Cortex of kidney (tissue), 1 donor: Measurements from ENCODE around the gene SMAD3.

ENCODE experiments used
- DNase-seq: peaks from one replicate; lab custom pipeline; 2025; lab: John Stamatoyannopoulos, UW

SMAD3 gene

GRCh38 chr15:67199881-67200763 is 134.7 kb downstream of the SMAD3 start:
- DNase-seq: no peak

GRCh38 chr15:67201136-67201535 is 135.7 kb downstream of the SMAD3 start:
- DNase-seq: no peak

DNA sequence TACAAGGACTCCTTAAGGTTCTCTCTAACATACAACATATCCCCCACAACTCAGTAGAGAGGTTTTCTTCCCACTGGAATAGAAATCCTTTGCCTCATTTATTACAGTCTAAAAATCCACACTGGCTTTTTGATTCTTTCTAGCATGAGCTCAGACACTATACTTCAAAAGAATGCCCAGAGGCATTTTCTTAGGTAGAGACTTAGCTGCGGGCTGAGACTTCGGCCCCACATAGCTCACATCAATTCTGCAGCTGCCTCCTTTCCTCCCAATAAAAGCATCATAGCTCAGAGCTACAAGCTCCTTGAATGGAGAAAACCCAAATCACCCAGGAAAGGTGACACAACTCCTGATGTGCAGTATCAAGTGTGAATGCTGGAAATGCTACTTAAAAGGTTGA is 136.7 kb downstream of the SMAD3 start:
- no peak for DNase-seq

GRCh38 chr15:67202991-67203390 is 137.6 kb downstream of the SMAD3 start:
- no peak for DNase-seq

GRCh38 chr15:67207555-67208207 is 142.3 kb downstream of the SMAD3 start:
- no peak for DNase-seq

GRCh38 chr15:67208396-67208795 is 143.0 kb downstream of the SMAD3 start:
- DNase-seq: no peak

GRCh38 chr15:67210555-67211168 is 145.3 kb downstream of the SMAD3 start:
- DNase-seq: no peak

DNA sequence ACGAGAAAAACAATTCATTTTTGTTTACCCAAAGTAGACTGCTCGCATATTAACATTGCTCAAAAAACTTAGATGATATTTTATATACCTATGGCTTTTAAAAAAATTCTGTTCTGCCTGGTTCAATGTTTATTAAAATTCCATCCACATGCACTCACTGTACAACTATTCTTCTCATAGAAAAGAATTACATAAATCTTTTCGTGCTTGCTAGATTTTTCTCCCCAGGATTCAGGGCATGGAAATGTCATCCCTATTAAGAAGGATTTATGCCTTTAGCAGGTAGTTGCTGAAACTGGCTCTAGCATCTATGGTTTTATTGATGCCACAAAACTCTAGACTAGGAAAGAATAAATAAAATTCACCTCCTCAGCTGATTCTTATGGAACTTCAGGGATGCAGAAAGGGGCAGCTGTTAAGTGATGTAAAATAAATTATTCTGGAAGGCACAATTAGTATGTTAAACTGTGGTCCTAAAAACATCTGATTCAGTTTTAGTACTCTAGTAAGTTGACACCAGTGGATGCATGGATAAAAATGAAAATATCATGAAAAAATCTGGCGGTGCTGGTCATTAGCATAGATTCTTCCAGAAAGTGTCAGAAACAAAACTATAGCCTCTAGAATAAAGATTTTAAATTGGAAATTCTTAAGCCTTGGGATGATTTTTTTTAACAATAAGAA is 147.4 kb downstream of the SMAD3 start:
- DNase-seq: no peak

DNA sequence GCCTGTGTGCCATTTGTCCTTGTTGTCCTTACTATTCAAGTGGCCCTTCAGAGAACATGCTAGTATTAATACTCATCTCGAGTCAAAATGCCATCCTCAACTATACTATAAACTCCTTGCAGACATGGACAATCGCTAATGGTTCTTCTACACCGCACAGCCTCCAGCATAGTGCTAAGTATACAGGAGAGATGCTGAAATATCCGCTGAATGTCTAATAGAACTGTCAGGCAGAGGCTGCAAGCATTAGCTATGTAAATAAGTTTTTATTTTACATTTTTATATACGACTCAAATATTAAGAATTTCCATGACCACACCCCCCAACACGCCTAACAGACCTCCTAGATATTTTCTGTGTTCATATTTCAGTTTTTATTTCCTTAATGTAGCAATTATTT is 149.7 kb downstream of the SMAD3 start:
- DNase-seq: no peak

- no peak for DNase-seq
Measured at GRCh38 chr15:67216859-67217258, 151.5 kb downstream of the SMAD3 start.

DNA sequence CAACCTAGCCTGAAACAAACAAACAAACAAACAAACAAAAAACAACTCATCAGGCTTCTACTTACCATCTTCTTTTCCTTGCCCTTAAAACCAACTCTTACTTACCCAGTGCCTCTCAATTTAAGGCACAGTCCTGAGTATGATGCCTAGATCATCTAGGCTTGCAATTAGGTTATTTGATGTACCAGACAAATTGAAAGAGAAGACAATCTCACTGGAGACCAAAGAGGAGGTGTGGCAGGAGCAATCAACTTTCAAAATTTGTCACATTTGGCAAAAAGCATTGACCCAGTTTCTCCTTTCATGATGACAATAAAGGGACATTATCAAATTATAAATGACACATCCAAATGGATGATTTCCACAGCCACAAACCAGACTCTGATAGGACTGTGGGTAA is 153.0 kb downstream of the SMAD3 start:
- DNase-seq: no peak

GRCh38 chr15:67219288-67219687 is 153.9 kb downstream of the SMAD3 start:
- DNase-seq: no peak

GRCh38 chr15:67224889-67225288 is 159.5 kb downstream of the SMAD3 start:
- DNase-seq: no peak

DNA sequence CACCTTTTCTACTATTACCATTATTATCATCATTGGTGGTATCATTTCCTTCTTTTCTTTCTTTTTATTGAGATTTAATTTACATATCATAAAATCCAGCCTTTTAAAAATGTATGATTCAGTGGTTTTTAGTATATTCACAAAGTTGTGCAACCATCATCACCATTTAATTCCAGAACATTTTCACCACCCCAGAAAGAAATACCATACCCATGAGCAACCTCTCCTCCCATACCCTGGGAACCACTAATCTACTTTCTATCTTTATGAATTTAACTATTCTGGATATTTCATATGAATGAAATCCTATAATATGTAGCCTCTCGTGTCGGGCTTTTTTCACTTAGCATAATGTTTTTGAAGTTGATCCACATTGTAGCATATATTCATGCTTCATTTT is 159.9 kb downstream of the SMAD3 start:
- DNase-seq: no peak

DNA sequence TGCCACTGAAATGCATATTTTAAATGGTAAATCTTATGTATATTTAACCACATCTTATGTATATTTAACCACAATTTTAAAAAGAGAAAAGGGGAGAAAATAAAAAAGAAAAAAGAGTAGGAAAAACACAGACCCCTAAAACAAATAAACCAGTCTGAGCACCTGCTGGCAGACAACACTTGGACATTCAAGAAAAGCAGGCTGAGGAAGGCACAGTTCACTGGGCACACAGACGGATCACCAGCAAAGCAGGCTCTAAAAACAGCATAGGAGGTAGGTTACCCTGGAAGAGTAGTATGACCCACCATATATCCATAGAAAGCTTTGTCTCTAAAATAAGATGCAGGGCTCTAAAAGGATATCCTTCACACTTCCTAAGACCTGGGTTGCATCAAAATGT is 162.0 kb downstream of the SMAD3 start:
- DNase-seq: no peak

- DNase-seq: no peak
Measured at GRCh38 chr15:67227846-67228245, 162.4 kb downstream of the SMAD3 start.

- no peak for DNase-seq
Measured at GRCh38 chr15:67228286-67228685, 162.9 kb downstream of the SMAD3 start.

- no peak for DNase-seq
Measured at GRCh38 chr15:67230504-67230903, 165.1 kb downstream of the SMAD3 start.

- DNase-seq: no peak
Measured at GRCh38 chr15:67232591-67232990, 167.2 kb downstream of the SMAD3 start.

- no peak for DNase-seq
Measured at GRCh38 chr15:67240235-67241131, 175.1 kb downstream of the SMAD3 start.

DNA sequence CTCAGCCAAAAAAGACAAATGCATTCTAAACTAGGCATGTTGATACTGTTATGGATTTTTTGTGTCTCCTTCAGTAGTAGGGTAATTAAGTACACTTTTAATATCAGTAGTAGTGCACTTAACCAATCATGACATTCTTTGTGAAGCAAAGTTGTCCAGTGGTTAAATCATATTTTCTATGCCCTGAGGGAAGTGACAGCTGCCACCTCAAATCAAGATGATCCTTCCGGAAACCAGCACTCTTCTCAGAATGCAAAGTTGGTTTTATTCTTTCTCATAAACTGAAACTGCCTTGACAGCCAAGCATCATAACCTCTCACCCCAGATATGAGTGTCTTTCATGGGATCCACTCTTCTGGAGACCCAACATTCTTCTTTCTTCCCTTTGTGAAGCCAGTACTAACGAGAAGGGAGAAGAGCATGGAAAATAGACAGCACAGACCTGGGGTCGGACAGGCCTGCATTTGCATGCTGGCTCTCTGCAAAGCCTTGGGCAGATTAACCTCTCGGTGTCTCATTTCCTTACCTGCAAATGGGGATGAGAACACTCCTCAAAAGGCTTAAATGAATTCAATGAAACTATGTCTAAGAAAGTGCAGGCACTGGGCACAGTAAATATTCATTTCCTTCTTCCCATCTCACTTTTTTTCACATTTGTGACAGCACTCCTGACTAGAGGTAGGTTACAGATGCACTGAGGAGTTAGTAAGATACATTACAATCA is 175.9 kb downstream of the SMAD3 start:
- DNase-seq: no peak
